H9 (cell line): ENCODE measurements around the gene NHS. TPM values are rescaled to one million over a fixed set of nuclear protein-coding genes. Genes with fewer than 3 reads are reported as not detected.

Experiments used
- DNase-seq: peaks from one replicate; pipeline ENCODE4 v3.0.0-alpha.2; 2017
- H2AFZ ChIP-seq: one replicate; pipeline ENCODE4 v1.6.1; 2013; ENCODE audit warnings: mild to moderate bottlenecking, low read length, control low read depth, moderate library complexity
- H2AK5ac ChIP-seq: 2 replicates; pipeline ENCODE4 v1.6.1; 2013; ENCODE audit warnings: low read length, control low read depth, mixed read lengths; ENCODE audit not compliant: insufficient read length
- H2BK120ac ChIP-seq: one replicate; pipeline ENCODE4 v1.6.1; 2013; ENCODE audit warnings: low read depth, mild to moderate bottlenecking, low read length, control low read depth, inconsistent platforms; ENCODE audit not compliant: poor library complexity, severe bottlenecking
- H2BK12ac ChIP-seq: 2 replicates; pipeline ENCODE4 v1.6.1; 2013; ENCODE audit warnings: low read length, control low read depth, mixed read lengths, low read depth; ENCODE audit not compliant: insufficient read length
- H2BK15ac ChIP-seq: 2 replicates; pipeline ENCODE4 v1.6.1; 2013; ENCODE audit warnings: low read depth, low read length, control low read depth
- H2BK20ac ChIP-seq: one replicate; pipeline ENCODE4 v1.6.1; 2013; ENCODE audit warnings: low read depth, mild to moderate bottlenecking, low read length, control low read depth, inconsistent platforms; ENCODE audit not compliant: poor library complexity, severe bottlenecking
- H2BK5ac ChIP-seq: 2 replicates; pipeline ENCODE4 v1.6.1; 2013; ENCODE audit warnings: low read length, control low read depth, mixed read lengths; ENCODE audit not compliant: insufficient read length
- H3K14ac ChIP-seq: 2 replicates; pipeline ENCODE4 v1.6.1; 2013; ENCODE audit warnings: low read length, control low read depth; ENCODE audit not compliant: insufficient read depth
- H3K18ac ChIP-seq: 2 replicates; pipeline ENCODE4 v1.6.1; 2013; ENCODE audit warnings: low read depth, mild to moderate bottlenecking, mixed read lengths, low read length, control low read depth; ENCODE audit not compliant: insufficient read length
- H3K23ac ChIP-seq: 2 replicates; pipeline ENCODE4 v1.6.1; 2013; ENCODE audit warnings: low read length, control low read depth, mixed read lengths, low read depth; ENCODE audit not compliant: insufficient read length
- H3K23me2 ChIP-seq: 2 replicates; pipeline ENCODE4 v1.6.1; 2013; ENCODE audit warnings: low read depth, mild to moderate bottlenecking, mixed read lengths, low read length, control low read depth; ENCODE audit not compliant: insufficient read length, poor library complexity, severe bottlenecking
- H3K27ac ChIP-seq: 2 replicates; pipeline ENCODE4 v1.5.1; 2013; ENCODE audit warnings: low read length, control low read depth, mixed read lengths, low read depth; ENCODE audit not compliant: insufficient read length
- H3K27me3 ChIP-seq: 2 replicates; pipeline ENCODE4 v1.6.1; 2013; ENCODE audit warnings: low read length, control low read depth, inconsistent platforms; ENCODE audit not compliant: insufficient read depth
- H3K4ac ChIP-seq: 2 replicates; pipeline ENCODE4 v1.6.1; 2013; ENCODE audit warnings: low read depth, mild to moderate bottlenecking, control low read depth, inconsistent platforms, low read length, moderate library complexity
- H3K4me1 ChIP-seq: 2 replicates; pipeline ENCODE4 v1.6.1; 2013; ENCODE audit warnings: low read length, control low read depth, inconsistent platforms; ENCODE audit not compliant: insufficient read depth
- H3K4me2 ChIP-seq: 2 replicates; pipeline ENCODE4 v1.6.1; 2013; ENCODE audit warnings: low read length, control low read depth, mixed read lengths; ENCODE audit not compliant: insufficient read length, insufficient read depth
- H3K56ac ChIP-seq: 2 replicates; pipeline ENCODE4 v1.6.1; 2013; ENCODE audit warnings: low read depth, mild to moderate bottlenecking, mixed read lengths, low read length, control low read depth; ENCODE audit not compliant: insufficient read length
- H3K79me1 ChIP-seq: 2 replicates; pipeline ENCODE4 v1.6.1; 2013; ENCODE audit warnings: low read depth, mild to moderate bottlenecking, moderate library complexity, low read length, control low read depth, inconsistent platforms; ENCODE audit not compliant: insufficient read depth, poor library complexity, severe bottlenecking
- H3K79me2 ChIP-seq: 2 replicates; pipeline ENCODE4 v1.6.1; 2013; ENCODE audit warnings: low read length, control low read depth, inconsistent platforms; ENCODE audit not compliant: insufficient read depth
- H3K9ac ChIP-seq: 2 replicates; pipeline ENCODE4 v1.6.1; 2013; ENCODE audit warnings: low read length, control low read depth, mixed read lengths; ENCODE audit not compliant: insufficient read length; ENCODE audit errors: extremely low read depth
- H3K9me3 ChIP-seq: one replicate; pipeline ENCODE4 v1.6.1; 2013; ENCODE audit warnings: low read depth, low read length, inconsistent platforms; ENCODE audit not compliant: control insufficient read depth
- H3T11ph ChIP-seq: one replicate; pipeline ENCODE4 v1.6.1; 2013; ENCODE audit warnings: mild to moderate bottlenecking, low read length, control low read depth, inconsistent platforms
- H4K20me1 ChIP-seq: one replicate; pipeline ENCODE4 v1.6.1; 2013; ENCODE audit not compliant: control insufficient read depth, insufficient read length, insufficient read depth
- H4K5ac ChIP-seq: 2 replicates; pipeline ENCODE4 v1.6.1; 2013; ENCODE audit warnings: low read depth, mild to moderate bottlenecking, mixed read lengths, low read length, control low read depth; ENCODE audit not compliant: insufficient read length
- H4K8ac ChIP-seq: replicated peaks from 2 replicates; pipeline ENCODE4 v1.6.1; 2013; ENCODE audit warnings: low read length, control low read depth, mixed read lengths, low read depth; ENCODE audit not compliant: insufficient read length
- H4K91ac ChIP-seq: 2 replicates; pipeline ENCODE4 v1.6.1; 2013; ENCODE audit warnings: low read depth, mild to moderate bottlenecking, moderate library complexity, mixed read lengths, low read length, control low read depth; ENCODE audit not compliant: insufficient read length
- H3K27ac Mint-ChIP-seq, 3 experiments: 2 replicates in 2 of 3; 3 replicates in 1 of 3; pipeline ENCODE4 v1.8.0; 2020 to 2021; ENCODE audit warnings: mixed read lengths in 3 of 3, mild to moderate bottlenecking in 1 of 3, moderate library complexity in 1 of 3
- H3K27me3 Mint-ChIP-seq: 2 replicates; pipeline ENCODE4 v1.8.0; 2021; ENCODE audit warnings: low read depth, mild to moderate bottlenecking, moderate library complexity, mixed read lengths
- H3K36me3 Mint-ChIP-seq, 3 experiments: 2 replicates in 2 of 3; 3 replicates in 1 of 3; pipeline ENCODE4 v1.8.0; 2020 to 2021; ENCODE audit warnings: low read depth in 3 of 3, mixed read lengths in 3 of 3; ENCODE audit not compliant: insufficient read depth in 1 of 3
- H3K4me1 Mint-ChIP-seq, 2 experiments: 2 replicates each; pipeline ENCODE4 v1.8.0; 2020; ENCODE audit warnings: mixed read lengths in 2 of 2
- H3K4me3 Mint-ChIP-seq, 2 experiments: 2 replicates in 1 of 2; 3 replicates in 1 of 2; pipeline ENCODE4 v1.8.0; 2020 to 2021; ENCODE audit warnings: mild to moderate bottlenecking in 2 of 2, mixed read lengths in 2 of 2, moderate library complexity in 1 of 2
- H3K9me3 Mint-ChIP-seq, 2 experiments: 2 replicates in 1 of 2; 3 replicates in 1 of 2; pipeline ENCODE4 v1.8.0; 2020; ENCODE audit warnings: mild to moderate bottlenecking in 2 of 2, mixed read lengths in 2 of 2, moderate library complexity in 1 of 2
- WGBS: extraction: QIAGEN DNeasy Blood & Tissue Kit; methylation state at CpG from one replicate; pipeline ENCODE4 v1.1.7; 2013; ENCODE audit warnings: missing lambda C conversion rate, low lambda C conversion rate, mixed read lengths; ENCODE audit not compliant: insufficient read length; ENCODE audit errors: extremely low coverage; 5-methylcytosine and 5-hydroxymethylcytosine counted together
- total RNA-seq: library from RNA; stranded (reverse); gene quantifications from 2 replicates; pipeline ENCODE4 v1.2.1, GENCODE V29; 2021
- TF ChIP-seq, protein P1 (sequence below): fragments of 200-600 bp; sonication (generic); conservative IDR thresholded peaks from 3 replicates; pipeline ENCODE4 v1.8.0; 2021; ENCODE audit warnings: antibody characterized with exemption, mild to moderate bottlenecking

The NHS gene
- total RNA-seq, 1 experiment from 2014 or later, result 8.7 TPM

DNA sequence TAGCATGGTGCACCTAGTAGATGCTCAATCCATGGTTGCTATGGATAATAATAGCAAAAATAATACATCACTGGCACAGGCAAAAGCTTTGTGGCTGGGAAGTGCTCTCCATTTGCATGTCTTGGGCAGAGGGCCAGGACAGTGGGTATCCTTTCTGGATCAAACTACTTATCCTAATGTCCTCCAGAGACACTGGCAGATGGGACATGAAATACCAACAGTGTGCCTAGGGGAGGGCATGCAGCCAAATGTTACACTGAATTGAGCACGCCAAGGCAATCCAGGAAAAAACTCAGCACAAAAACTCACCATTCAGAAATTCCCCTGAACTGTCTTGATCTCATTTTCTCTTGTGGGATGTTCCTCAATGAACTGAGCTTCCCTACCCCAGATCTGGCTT, 263.7 kb downstream of the NHS start:
- TF ChIP-seq, protein P1, sequence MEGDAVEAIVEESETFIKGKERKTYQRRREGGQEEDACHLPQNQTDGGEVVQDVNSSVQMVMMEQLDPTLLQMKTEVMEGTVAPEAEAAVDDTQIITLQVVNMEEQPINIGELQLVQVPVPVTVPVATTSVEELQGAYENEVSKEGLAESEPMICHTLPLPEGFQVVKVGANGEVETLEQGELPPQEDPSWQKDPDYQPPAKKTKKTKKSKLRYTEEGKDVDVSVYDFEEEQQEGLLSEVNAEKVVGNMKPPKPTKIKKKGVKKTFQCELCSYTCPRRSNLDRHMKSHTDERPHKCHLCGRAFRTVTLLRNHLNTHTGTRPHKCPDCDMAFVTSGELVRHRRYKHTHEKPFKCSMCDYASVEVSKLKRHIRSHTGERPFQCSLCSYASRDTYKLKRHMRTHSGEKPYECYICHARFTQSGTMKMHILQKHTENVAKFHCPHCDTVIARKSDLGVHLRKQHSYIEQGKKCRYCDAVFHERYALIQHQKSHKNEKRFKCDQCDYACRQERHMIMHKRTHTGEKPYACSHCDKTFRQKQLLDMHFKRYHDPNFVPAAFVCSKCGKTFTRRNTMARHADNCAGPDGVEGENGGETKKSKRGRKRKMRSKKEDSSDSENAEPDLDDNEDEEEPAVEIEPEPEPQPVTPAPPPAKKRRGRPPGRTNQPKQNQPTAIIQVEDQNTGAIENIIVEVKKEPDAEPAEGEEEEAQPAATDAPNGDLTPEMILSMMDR, result no peak
- no peak overlapping the region for H3K27ac ChIP-seq
- Mint-ChIP-seq H3K27ac (no peak overlapping the region), H3K9me3 (no peaks in the 10 kb centered on the region), H3K36me3 (no peaks in the 10 kb centered on the region; a peak in 3 of 7 replicates), H3K27me3 (no peaks in the 10 kb centered on the region), H3K4me3 (no peak overlapping the region), H3K4me1 (peaks cover 65 to 70% of the 10 kb centered on the region in 2 experiments)
- no peak overlapping the region for H3K18ac ChIP-seq
- no peak overlapping the region for H4K91ac ChIP-seq
- no peak overlapping the region for H2BK15ac ChIP-seq
- H2BK5ac ChIP-seq, result no peak overlapping the region
- no peaks in the 10 kb centered on the region for H4K20me1 ChIP-seq
- no peak for DNase-seq
- H3K23me2 ChIP-seq, result peaks cover 4% of the 10 kb centered on the region
- no peak overlapping the region for H2BK120ac ChIP-seq
- H3K9ac ChIP-seq, result no peak overlapping the region
- no peak overlapping the region for H3K56ac ChIP-seq
- no peak overlapping the region for H4K5ac ChIP-seq
- H2BK12ac ChIP-seq, result no peak overlapping the region
- no peak overlapping the region for H2AK5ac ChIP-seq
- no peak overlapping the region for H3K23ac ChIP-seq
- no peak overlapping the region for H3K14ac ChIP-seq
- H3K4me1 ChIP-seq, result peaks cover 3% of the 10 kb centered on the region; the same call in 1 of the 2 replicates
- H3K79me2 ChIP-seq, result no peaks in the 10 kb centered on the region
- H3K79me1 ChIP-seq, result no peaks in the 10 kb centered on the region
- no peak overlapping the region for H3T11ph ChIP-seq
- no peak overlapping the region for H2BK20ac ChIP-seq
- no peak overlapping the region for H4K8ac ChIP-seq
- no CpG with 5 or more reads among the region's 1 CpG for WGBS
- no peaks in the 10 kb centered on the region for H3K9me3 ChIP-seq
- no peak overlapping the region for H3K4ac ChIP-seq
- no peaks in the 10 kb centered on the region for H3K27me3 ChIP-seq
- H2AFZ ChIP-seq, result no peak overlapping the region
- no peak overlapping the region for H3K4me2 ChIP-seq
